ENCODE data around the gene A2M.

DNA sequence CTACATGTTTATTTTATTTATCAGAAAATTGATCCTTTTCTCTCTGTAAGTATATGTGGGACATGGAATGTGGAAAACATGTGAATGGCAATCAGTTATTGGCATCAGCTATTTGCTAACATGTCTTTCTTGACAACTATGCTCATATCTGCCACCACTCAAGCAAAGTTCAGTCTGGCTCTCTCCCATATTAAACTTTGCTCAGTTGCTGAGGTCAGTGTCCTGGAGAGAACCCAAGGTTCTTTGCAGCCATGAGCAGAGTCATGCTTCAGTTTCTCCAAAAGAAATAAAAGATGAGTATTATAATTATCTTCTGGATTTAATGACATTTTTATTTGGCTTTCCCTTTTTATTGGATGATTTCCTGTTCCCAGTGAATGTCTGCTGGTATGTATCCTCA lies 42.6 kb downstream of the A2M start:
- TF ChIP-seq EZH2 (IDR thresholded peaks at IDR 0.05) (no peak), POLR2AphosphoS5 (IDR thresholded peaks at IDR 0.05; ENCODE audit: borderline replicate concordance, low read depth, low read length) (no peak), FOXP2 (optimal IDR thresholded peaks at IDR 0.05; ENCODE audit: control extremely low read depth, extremely low read length, insufficient read depth) (no peak)

All from SK-N-MC (cell line).